Measurements from ENCODE around the gene GYS2.

GYS2 gene

GRCh38 chr12:21552635-21553328 is 51.9 kb downstream of the GYS2 start:
- no peak for DNase-seq

- no peak for DNase-seq
Measured at GRCh38 chr12:21551841-21552465, 52.7 kb downstream of the GYS2 start.

- DNase-seq = no peak
Measured at GRCh38 chr12:21547437-21547836, 57.2 kb downstream of the GYS2 start.

GRCh38 chr12:21546716-21547115 is 57.9 kb downstream of the GYS2 start:
- no peak for DNase-seq

- no peak for DNase-seq
Measured at GRCh38 chr12:21545557-21545956, 59.1 kb downstream of the GYS2 start.

- no peak for DNase-seq
Measured at GRCh38 chr12:21543151-21543550, 61.5 kb downstream of the GYS2 start.

GRCh38 chr12:21542403-21542802 is 62.2 kb downstream of the GYS2 start:
- DNase-seq = no peak

- no peak for DNase-seq
Measured at GRCh38 chr12:21541773-21542172, 62.9 kb downstream of the GYS2 start.

- no peak for DNase-seq
Measured at GRCh38 chr12:21539797-21540196, 64.8 kb downstream of the GYS2 start.

GRCh38 chr12:21538061-21538653 is 66.5 kb downstream of the GYS2 start:
- DNase-seq = no peak

GRCh38 chr12:21529456-21529855 is 75.2 kb downstream of the GYS2 start:
- DNase-seq = no peak

GRCh38 chr12:21528953-21529352 is 75.7 kb downstream of the GYS2 start:
- no peak for DNase-seq

GRCh38 chr12:21527451-21528180 is 77.0 kb downstream of the GYS2 start:
- no peak for DNase-seq

- DNase-seq = no peak
Measured at GRCh38 chr12:21526721-21527345, 77.8 kb downstream of the GYS2 start.

- DNase-seq = no peak
Measured at GRCh38 chr12:21526053-21526452, 78.6 kb downstream of the GYS2 start, which contains the start of gene SPX. Gene SPX, plus strand, starts transcription at chr12:21526296. Its CDS starts 177 bp downstream, at chr12:21526473.

GRCh38 chr12:21523148-21523547 is 81.5 kb downstream of the GYS2 start:
- no peak for DNase-seq

- DNase-seq = no peak
Measured at GRCh38 chr12:21521541-21521940, 83.1 kb downstream of the GYS2 start.

- no peak for DNase-seq
Measured at GRCh38 chr12:21518451-21518850, 86.2 kb downstream of the GYS2 start.

GRCh38 chr12:21516281-21516680 is 88.4 kb downstream of the GYS2 start:
- no peak for DNase-seq

- DNase-seq = no peak
Measured at GRCh38 chr12:21509768-21510167, 94.9 kb downstream of the GYS2 start.

GRCh38 chr12:21507849-21508248 is 96.8 kb downstream of the GYS2 start:
- DNase-seq = no peak

- no peak for DNase-seq
Measured at GRCh38 chr12:21505888-21506287, 98.8 kb downstream of the GYS2 start.

- DNase-seq = no peak
Measured at GRCh38 chr12:21502872-21503271, 101.8 kb downstream of the GYS2 start.
